Effector memory CD8-positive, alpha-beta T cell (primary cell): ENCODE results near the gene OR8K5.
"Not testable (repeated sequence)": the region's sequence is repeated elsewhere in the genome, so short reads cannot be mapped to it uniquely, and the experiment has no call there.

Experiments used
- ATAC-seq: fragments of 150-1000 bp; cut with Tn5 transposase; replicated peaks from 2 replicates; pipeline ENCODE4 v1.10.0; 2021; ENCODE audit warnings: mild to moderate bottlenecking, moderate library complexity
- DNase-seq, 3 experiments: peaks; one replicate each; pipeline ENCODE4 v3.0.0; 2021
- H3K27ac Mint-ChIP-seq, 2 donors: one replicate each; pipeline ENCODE4 v1.8.0; 2022; ENCODE audit warnings: mild to moderate bottlenecking in 2 of 2, mixed read lengths in 2 of 2, moderate library complexity in 2 of 2
- H3K27me3 Mint-ChIP-seq, 2 donors: one replicate each; pipeline ENCODE4 v1.8.0; 2022; ENCODE audit warnings: mixed read lengths in 2 of 2
- H3K36me3 Mint-ChIP-seq: one replicate; pipeline ENCODE4 v1.8.0; 2022; ENCODE audit warnings: mild to moderate bottlenecking, moderate library complexity, mixed read lengths; ENCODE audit not compliant: insufficient read depth
- H3K4me1 Mint-ChIP-seq, 2 donors: one replicate each; pipeline ENCODE4 v1.8.0; 2022; ENCODE audit warnings: low read depth in 2 of 2, mixed read lengths in 2 of 2
- H3K4me3 Mint-ChIP-seq, 2 donors: one replicate each; pipeline ENCODE4 v1.8.0; 2022; ENCODE audit warnings: mild to moderate bottlenecking in 2 of 2, mixed read lengths in 2 of 2, moderate library complexity in 2 of 2
- H3K9me3 Mint-ChIP-seq, 2 donors: one replicate each; pipeline ENCODE4 v1.8.0; 2022; ENCODE audit warnings: mixed read lengths in 2 of 2
- total RNA-seq, 9 experiments: gene quantifications; one replicate each; lab custom pipeline; 2026; lab: John Stamatoyannopoulos, UW

OR8K5 gene, protein sequence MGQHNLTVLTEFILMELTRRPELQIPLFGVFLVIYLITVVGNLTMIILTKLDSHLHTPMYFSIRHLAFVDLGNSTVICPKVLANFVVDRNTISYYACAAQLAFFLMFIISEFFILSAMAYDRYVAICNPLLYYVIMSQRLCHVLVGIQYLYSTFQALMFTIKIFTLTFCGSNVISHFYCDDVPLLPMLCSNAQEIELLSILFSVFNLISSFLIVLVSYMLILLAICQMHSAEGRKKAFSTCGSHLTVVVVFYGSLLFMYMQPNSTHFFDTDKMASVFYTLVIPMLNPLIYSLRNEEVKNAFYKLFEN
- total RNA-seq, result 0 reads per million in 9 experiments

GRCh38 chr11:56160217-56160616, at the start of gene OR8K5:
Gene OR8K5, minus strand, starts transcription at chr11:56160317. Its CDS starts 0 bp downstream, at chr11:56160317.
- H3K4me3 Mint-ChIP-seq, result no peak within 1 kb of the TSS
- no peak for DNase-seq
- no peaks in the 10 kb centered on the region for H3K4me1 Mint-ChIP-seq
- H3K27me3 Mint-ChIP-seq, result no peaks in the 10 kb centered on the region
- peaks cover 7 to 19% of the 10 kb centered on the region in 2 donors for H3K9me3 Mint-ChIP-seq
- no peaks in the 10 kb centered on the region for H3K36me3 Mint-ChIP-seq
- ATAC-seq, result no peak
- H3K27ac Mint-ChIP-seq, result no peak within 1 kb of the TSS

- H3K4me3 Mint-ChIP-seq, result no peak overlapping the region
- H3K36me3 Mint-ChIP-seq, result peaks cover 2% of the 10 kb centered on the region
- H3K27me3 Mint-ChIP-seq, result no peaks in the 10 kb centered on the region
- H3K27ac Mint-ChIP-seq, result no peak overlapping the region
- no peak for DNase-seq
- no peak for ATAC-seq
- peaks cover 15 to 17% of the 10 kb centered on the region in 2 donors for H3K9me3 Mint-ChIP-seq
- no peaks in the 10 kb centered on the region for H3K4me1 Mint-ChIP-seq
Observed at GRCh38 chr11:56207790-56208189, 47.7 kb upstream of the OR8K5 start.

DNA sequence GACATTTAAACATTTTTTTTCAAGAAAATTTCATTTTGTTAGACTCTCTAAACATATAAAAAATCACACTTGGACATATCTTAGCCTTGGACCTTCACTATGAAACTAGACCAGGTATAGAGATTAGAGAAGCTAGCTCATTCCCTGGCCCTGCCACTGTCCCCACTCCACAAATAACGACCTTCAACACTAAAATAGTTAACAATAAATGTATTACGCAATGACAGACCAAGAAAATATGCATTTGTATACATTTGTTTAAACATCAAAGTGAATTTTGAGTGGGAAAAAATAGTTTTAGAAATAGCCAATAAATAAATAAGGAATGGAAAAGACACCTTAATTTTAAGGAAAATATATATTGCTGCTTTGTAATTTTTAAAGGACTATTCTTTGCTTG, 37.2 kb upstream of the OR8K5 start:
- Mint-ChIP-seq H3K27me3 (no peaks in the 10 kb centered on the region), H3K9me3 (peaks cover 6 to 7% of the 10 kb centered on the region in 2 donors), H3K36me3 (no peaks in the 10 kb centered on the region), H3K27ac (no peak overlapping the region), H3K4me1 (no peaks in the 10 kb centered on the region), H3K4me3 (no peak overlapping the region)
- no peak for DNase-seq
- no peak for ATAC-seq

- Mint-ChIP-seq H3K4me1 (no peaks in the 10 kb centered on the region), H3K36me3 (no peaks in the 10 kb centered on the region), H3K27ac (no peak overlapping the region), H3K4me3 (no peak overlapping the region), H3K27me3 (no peaks in the 10 kb centered on the region), H3K9me3 (peaks cover 6 to 7% of the 10 kb centered on the region in 2 donors)
- DNase-seq (no peak), ATAC-seq (no peak)
Observed at GRCh38 chr11:56196705-56197104, 36.6 kb upstream of the OR8K5 start.

DNA sequence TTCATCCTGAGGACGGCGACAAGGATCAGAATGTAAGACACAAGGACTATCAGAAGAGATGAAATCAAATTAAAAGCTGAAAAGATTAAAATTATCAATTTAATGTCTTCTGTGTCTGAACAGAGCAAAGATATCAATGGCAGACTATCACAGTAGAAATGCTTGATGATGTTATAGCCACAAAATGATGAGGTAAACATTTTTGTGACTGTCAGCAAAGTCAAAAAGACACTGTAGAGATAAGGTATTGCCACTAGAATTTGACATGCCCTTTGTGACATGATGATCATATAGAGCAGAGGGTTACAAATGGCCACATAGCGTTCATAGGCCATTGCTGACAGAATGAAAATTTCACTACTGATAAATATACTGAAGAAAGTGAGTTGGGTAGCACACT, 28.5 kb upstream of the OR8K5 start:
- no peaks in the 10 kb centered on the region for H3K27me3 Mint-ChIP-seq
- no peaks in the 10 kb centered on the region for H3K36me3 Mint-ChIP-seq
- no peak for ATAC-seq
- no peak for DNase-seq
- no peak overlapping the region for H3K27ac Mint-ChIP-seq
- H3K4me1 Mint-ChIP-seq, result no peaks in the 10 kb centered on the region
- peaks cover 7 to 18% of the 10 kb centered on the region in 2 donors for H3K9me3 Mint-ChIP-seq
- no peak overlapping the region for H3K4me3 Mint-ChIP-seq

- Mint-ChIP-seq H3K27me3 (no peaks in the 10 kb centered on the region), H3K27ac (no peak overlapping the region), H3K36me3 (no peaks in the 10 kb centered on the region), H3K4me3 (no peak overlapping the region), H3K4me1 (no peaks in the 10 kb centered on the region), H3K9me3 (peaks cover 11 to 21% of the 10 kb centered on the region in 2 donors)
- ATAC-seq (no peak), DNase-seq (no peak)
Observed at GRCh38 chr11:56183459-56183858, 23.3 kb upstream of the OR8K5 start.

GRCh38 chr11:56176318-56176717, 16.2 kb upstream of the OR8K5 start, which contains the start of gene OR5J2:
Gene OR5J2, plus strand, starts transcription at chr11:56176618. Its CDS starts 0 bp downstream, at chr11:56176618.
- H3K4me1 Mint-ChIP-seq, result no peaks in the 10 kb centered on the region
- DNase-seq, result no peak
- no peaks in the 10 kb centered on the region for H3K36me3 Mint-ChIP-seq
- no peak within 1 kb of the TSS for H3K4me3 Mint-ChIP-seq
- no peaks in the 10 kb centered on the region for H3K27me3 Mint-ChIP-seq
- H3K9me3 Mint-ChIP-seq, result peaks cover 5 to 7% of the 10 kb centered on the region in 2 donors
- ATAC-seq, result no peak
- no peak within 1 kb of the TSS for H3K27ac Mint-ChIP-seq

- Mint-ChIP-seq H3K9me3 (peaks cover 5 to 7% of the 10 kb centered on the region in 2 donors), H3K36me3 (no peaks in the 10 kb centered on the region), H3K27ac (no peak overlapping the region), H3K27me3 (no peaks in the 10 kb centered on the region), H3K4me3 (no peak overlapping the region), H3K4me1 (no peaks in the 10 kb centered on the region)
- ATAC-seq, result no peak
- DNase-seq, result no peak
Observed at GRCh38 chr11:56172256-56172830, 12.2 kb upstream of the OR8K5 start.

DNA sequence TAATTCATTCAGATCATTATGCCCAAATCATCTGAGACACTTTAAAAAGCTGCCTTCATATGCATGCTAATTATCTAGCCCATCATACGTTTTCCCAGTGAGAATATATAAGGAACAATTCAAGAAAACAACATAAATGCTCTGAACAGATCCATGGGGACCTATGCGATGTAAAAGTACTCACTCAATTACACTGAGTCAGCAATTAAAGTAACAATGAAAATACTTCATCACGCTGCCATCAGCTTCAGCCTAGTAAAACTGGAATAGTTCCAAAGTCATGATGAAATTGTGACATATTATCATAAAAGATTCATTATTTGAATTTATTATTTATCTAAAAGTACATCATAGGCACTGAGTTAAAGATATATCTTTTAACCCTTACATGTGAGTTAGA, 3.7 kb upstream of the OR8K5 start:
- Mint-ChIP-seq H3K36me3 (no peaks in the 10 kb centered on the region), H3K9me3 (peaks cover 6 to 8% of the 10 kb centered on the region in 2 donors)

DNA sequence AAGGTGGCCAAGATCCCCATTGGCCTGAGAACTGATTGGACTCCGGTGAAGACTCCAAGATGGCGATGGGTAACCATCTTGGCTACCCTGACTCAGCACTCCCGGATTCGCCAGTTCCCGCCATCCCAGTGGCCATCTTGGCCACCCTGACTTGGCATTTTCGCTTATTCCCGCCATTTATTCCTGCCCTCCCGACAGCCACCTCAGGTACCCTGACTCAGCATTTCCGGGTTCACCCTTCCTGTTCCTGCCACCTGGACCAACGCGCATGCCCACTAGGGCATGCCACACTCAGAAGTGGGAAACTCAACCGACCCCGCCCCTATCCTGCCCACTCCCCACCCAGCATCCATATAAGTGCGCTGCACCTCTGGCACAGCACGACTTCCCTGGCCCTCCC, 7.8 kb downstream of the OR8K5 start:
- Mint-ChIP-seq H3K4me1 (no peaks in the 10 kb centered on the region), H3K4me3 (no peak overlapping the region), H3K9me3 (peaks cover 13 to 21% of the 10 kb centered on the region in 2 donors), H3K36me3 (no peaks in the 10 kb centered on the region), H3K27me3 (no peaks in the 10 kb centered on the region), H3K27ac (no peak overlapping the region)
- ATAC-seq (no peak), DNase-seq (no peak)

More for the DNA sequence above, 3.7 kb upstream of the OR8K5 start:
- Mint-ChIP-seq H3K27ac (no peak overlapping the region), H3K27me3 (no peaks in the 10 kb centered on the region), H3K4me1 (no peaks in the 10 kb centered on the region), H3K4me3 (no peak overlapping the region)
- DNase-seq (no peak), ATAC-seq (no peak)

- no peaks in the 10 kb centered on the region for H3K36me3 Mint-ChIP-seq
- peaks cover 11 to 15% of the 10 kb centered on the region in 2 donors for H3K9me3 Mint-ChIP-seq
- no peak overlapping the region for H3K27ac Mint-ChIP-seq
- DNase-seq (no peak), ATAC-seq (no peak)
- H3K27me3 Mint-ChIP-seq, result no peaks in the 10 kb centered on the region
- no peak overlapping the region for H3K4me3 Mint-ChIP-seq
- H3K4me1 Mint-ChIP-seq, result no peaks in the 10 kb centered on the region
Observed at GRCh38 chr11:56151376-56151775, 8.7 kb downstream of the OR8K5 start.

DNA sequence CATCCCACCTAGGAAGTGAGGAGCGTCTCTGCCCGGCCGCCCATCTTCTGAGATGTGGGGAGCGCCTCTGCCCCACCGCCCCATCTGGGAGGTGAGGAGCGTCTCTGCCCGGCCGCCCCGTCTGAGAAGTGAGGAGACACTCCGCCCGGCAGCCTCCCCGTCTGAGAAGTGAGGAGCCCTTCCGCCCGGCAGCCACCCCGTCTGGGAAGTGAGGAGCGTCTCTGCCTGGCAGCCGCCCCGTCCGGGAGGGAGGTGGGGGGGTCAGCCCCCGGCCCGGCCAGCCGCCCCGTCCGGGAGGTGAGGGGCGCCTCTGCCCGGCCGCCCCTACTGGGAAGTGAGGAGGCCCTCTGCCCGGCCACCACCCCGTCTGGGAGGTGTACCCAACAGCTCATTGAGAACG, 16.4 kb downstream of the OR8K5 start:
- H3K4me1 Mint-ChIP-seq, H3K36me3 Mint-ChIP-seq: not testable (repeated sequence)

GRCh38 chr11:56140151-56140661, 19.9 kb downstream of the OR8K5 start, which contains the start of gene OR8J3:
Gene OR8J3, minus strand, starts transcription at chr11:56140201. Its CDS starts 2,483 bp downstream, at chr11:56137718.
- no peaks in the 10 kb centered on the region for H3K4me1 Mint-ChIP-seq
- H3K27ac Mint-ChIP-seq, result no peak within 1 kb of the TSS
- H3K36me3 Mint-ChIP-seq, result no peaks in the 10 kb centered on the region
- no peaks in the 10 kb centered on the region for H3K27me3 Mint-ChIP-seq
- H3K4me3 Mint-ChIP-seq, result no peak within 1 kb of the TSS
- ATAC-seq (no peak), DNase-seq (no peak)
- peaks cover 0 to 6% of the 10 kb centered on the region in 2 donors for H3K9me3 Mint-ChIP-seq

More for the DNA sequence above, 16.4 kb downstream of the OR8K5 start:
- not testable (repeated sequence) for H3K27me3 Mint-ChIP-seq, H3K9me3 Mint-ChIP-seq, DNase-seq, H3K27ac Mint-ChIP-seq, ATAC-seq, H3K4me3 Mint-ChIP-seq

DNA sequence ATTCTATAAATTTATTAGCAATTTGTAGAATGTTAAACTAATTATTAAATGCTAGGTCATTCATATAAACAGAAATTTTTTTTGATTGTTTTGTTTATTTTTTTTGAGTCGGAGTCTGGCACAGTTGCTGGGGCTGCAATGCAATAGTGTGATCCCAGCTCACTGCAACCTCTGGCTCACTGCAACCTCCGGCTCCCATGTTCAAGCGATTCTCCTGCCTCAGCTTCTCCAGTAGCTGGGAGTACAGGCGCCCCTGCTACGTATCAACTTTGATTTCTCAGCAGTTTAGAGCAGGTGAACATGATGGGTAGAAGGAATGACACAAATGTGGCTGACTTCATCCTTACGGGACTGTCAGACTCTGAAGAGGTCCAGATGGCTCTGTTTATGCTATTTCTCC, 38.0 kb downstream of the OR8K5 start, which contains the start of gene OR8H3:
Gene OR8H3, plus strand, starts transcription at position 301 of the 400 bp plus-strand sequence. Its CDS starts 0 bp downstream, at position 301.
- ATAC-seq, result no peak
- Mint-ChIP-seq H3K36me3 (peaks cover 3% of the 10 kb centered on the region), H3K4me1 (no peaks in the 10 kb centered on the region), H3K27me3 (no peaks in the 10 kb centered on the region), H3K4me3 (no peak within 1 kb of the TSS), H3K9me3 (peaks cover 11 to 17% of the 10 kb centered on the region in 2 donors), H3K27ac (no peak within 1 kb of the TSS)
- DNase-seq, result no peak
